Gastroesophageal sphincter (tissue), 3 donors: Measurements from ENCODE around the gene HYKK.

Experiments
- EP300 ChIP-seq: sonication (generic); formaldehyde crosslinking; IDR thresholded peaks from one replicate; pipeline ENCODE4 v1.6.1; 2017; ENCODE audit warnings: antibody characterized with exemption, mild to moderate bottlenecking
- POLR2A ChIP-seq, 2 donors: fragments of 450-650 bp; IDR thresholded peaks; one replicate each; pipeline ENCODE4 v1.6.1; 2017; ENCODE audit warnings: antibody characterized with exemption in 2 of 2, mild to moderate bottlenecking in 2 of 2, moderate library complexity in 1 of 2
- TF ChIP-seq, protein P1 (sequence below), 4 experiments: fragments of 200-600 bp in 2 of 4; fragments of 450-650 bp in 2 of 4; sonication (generic) in 1 of 4; IDR thresholded peaks; one replicate each; pipeline ENCODE4 v1.5.1; 2017 to 2019; ENCODE audit warnings: antibody characterized with exemption in 4 of 4, mild to moderate bottlenecking in 2 of 4, moderate library complexity in 2 of 4

DNA sequence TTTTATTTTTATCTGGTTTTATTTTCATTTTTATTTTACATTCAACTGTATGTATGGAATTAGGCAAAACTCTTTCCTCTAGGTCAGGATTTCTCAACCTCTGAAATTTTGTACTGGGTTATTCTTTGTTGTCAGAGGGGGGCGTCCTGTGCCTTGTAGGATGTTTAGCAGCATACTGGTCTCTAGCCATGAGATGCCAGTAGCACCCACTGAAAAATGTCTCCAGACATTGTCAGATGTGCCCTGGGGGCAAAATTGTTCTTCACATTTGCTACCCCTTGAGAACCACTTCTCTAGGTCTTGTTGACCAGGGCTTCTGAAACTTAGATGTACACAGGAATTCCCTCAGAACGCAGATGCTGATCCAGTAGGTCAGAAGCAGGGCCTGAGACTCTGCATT lies 63.3 kb downstream of the HYKK start:
- TF ChIP-seq, protein P1, sequence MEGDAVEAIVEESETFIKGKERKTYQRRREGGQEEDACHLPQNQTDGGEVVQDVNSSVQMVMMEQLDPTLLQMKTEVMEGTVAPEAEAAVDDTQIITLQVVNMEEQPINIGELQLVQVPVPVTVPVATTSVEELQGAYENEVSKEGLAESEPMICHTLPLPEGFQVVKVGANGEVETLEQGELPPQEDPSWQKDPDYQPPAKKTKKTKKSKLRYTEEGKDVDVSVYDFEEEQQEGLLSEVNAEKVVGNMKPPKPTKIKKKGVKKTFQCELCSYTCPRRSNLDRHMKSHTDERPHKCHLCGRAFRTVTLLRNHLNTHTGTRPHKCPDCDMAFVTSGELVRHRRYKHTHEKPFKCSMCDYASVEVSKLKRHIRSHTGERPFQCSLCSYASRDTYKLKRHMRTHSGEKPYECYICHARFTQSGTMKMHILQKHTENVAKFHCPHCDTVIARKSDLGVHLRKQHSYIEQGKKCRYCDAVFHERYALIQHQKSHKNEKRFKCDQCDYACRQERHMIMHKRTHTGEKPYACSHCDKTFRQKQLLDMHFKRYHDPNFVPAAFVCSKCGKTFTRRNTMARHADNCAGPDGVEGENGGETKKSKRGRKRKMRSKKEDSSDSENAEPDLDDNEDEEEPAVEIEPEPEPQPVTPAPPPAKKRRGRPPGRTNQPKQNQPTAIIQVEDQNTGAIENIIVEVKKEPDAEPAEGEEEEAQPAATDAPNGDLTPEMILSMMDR (IDR thresholded peaks at IDR 0.05) = no peak
- TF ChIP-seq POLR2A (IDR thresholded peaks at IDR 0.05) = no peak
- TF ChIP-seq EP300 = no peak
